NCI-H2107 (cell line): ENCODE measurements around the gene SLC49A3.
"Not testable (repeated sequence)": the region's sequence is repeated elsewhere in the genome, so short reads cannot be mapped to it uniquely, and the experiment has no call there.

Experiments used
- DNase-seq: peaks from one replicate; lab custom pipeline; 2025; lab: John Stamatoyannopoulos, UW

Gene SLC49A3

DNA sequence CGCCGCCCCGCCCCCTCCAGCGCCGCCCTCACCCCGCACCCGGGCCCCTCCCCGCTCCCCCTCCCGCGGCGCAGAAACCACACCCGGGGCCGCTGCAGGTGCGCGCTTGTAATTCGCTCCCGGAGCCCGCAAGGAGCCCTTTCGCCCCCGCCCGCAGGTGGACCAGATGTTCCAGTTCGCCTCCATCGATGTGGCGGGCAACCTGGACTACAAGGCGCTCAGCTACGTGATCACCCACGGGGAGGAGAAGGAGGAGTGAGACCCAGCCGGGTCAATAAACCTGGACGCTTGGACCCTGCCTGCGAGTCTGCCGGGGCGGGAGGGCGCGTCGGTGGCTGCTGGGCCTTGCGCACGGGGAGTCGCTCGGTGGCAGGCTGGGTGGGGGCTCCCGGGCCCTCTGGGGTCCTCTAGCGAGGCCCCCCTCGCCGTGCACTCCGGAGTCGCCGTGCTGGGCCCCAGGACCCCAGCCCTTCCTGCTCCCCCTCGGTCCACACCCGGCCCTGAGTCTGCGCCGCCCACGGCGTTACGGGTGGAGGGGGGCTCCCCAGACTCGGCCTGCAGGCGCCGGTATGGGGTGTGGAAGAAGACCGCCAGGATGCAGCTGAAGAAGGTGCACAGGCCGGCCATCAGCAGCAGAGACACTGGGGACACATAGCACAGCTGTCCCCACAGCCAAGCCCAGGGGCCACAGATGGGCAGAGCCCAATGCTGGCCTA lies 7.1 kb downstream of the SLC49A3 start:
- DNase-seq: peak; percentile 31

- DNase-seq: no peak
Observed at GRCh38 chr4:680928-681645, 7.9 kb downstream of the SLC49A3 start.

DNA sequence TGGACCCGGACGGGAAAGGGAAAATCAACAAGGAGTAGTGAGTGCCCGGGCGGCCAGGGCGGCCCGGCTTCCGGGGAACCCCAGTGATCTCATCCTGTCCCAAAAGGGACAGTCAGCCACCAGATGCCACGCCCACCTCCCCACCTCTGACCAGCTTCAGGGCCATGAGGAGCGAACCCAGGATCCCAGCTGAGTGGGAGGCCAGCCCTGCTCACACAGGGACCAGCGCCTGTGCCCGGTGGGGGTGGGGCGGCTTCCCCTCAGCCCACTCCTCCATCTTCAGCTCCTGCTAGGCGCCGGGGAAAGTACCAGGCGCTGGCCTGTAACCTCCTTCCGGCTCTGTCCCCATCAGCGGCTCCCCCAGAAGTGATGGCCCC lies 8.4 kb downstream of the SLC49A3 start:
- DNase-seq: no peak

DNA sequence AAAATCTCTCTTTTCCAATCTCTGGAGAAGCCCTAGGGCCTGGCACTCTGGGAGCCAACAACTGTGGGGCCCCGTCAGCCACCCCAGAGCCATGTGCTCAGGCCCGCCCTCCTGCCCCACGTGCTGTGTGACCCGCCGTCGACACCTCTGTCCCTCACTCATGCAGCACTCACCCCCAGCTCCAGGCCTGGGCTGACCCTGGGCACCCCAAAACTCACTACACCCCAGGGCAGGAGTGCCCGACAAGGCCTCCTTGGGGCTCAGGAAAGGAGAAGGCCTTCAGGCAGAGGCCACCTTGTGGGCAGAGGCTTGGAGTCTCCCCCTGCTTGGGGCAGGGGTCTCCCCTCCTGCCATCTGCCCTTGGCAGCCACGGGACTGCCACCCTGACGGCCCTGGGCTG lies 8.9 kb downstream of the SLC49A3 start:
- DNase-seq: no peak

DNA sequence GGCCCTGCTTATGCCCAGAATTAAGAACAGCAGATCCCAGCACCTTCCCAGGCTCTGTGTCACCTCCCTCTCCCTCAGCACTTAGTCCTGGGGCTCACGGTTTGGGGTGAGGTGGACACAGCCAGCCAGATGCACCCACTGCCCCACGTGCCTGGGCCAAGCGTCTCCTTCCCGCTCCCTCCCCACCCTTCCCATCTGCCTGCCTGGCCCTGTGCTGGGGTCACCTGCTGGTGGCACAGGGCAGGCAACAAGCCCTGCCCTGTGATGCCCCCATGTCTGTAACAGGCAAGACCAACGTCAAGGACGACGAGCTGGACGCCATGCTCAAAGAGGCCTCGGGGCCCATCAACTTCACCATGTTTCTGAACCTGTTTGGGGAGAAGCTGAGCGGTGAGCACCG lies 9.3 kb downstream of the SLC49A3 start:
- no peak for DNase-seq

DNA sequence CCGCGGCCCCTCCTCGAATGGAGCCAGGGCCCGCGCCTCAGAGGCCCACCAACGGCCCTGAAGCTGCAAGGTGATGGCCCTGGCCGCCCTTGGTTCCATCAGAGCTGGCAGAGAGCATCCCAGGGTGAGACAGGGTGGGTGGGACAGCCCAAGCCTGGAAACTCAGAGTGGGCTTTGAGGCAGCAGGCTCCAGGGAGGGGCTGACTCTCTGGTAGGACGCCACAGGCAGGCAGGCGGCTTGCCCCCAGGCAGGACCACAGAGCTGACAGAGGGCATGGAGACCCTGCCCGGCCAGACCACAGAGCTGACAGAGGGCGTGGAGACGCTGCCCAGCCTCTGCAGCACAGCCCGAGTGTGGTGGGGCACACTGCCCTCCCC lies 9.9 kb downstream of the SLC49A3 start:
- no peak for DNase-seq

DNA sequence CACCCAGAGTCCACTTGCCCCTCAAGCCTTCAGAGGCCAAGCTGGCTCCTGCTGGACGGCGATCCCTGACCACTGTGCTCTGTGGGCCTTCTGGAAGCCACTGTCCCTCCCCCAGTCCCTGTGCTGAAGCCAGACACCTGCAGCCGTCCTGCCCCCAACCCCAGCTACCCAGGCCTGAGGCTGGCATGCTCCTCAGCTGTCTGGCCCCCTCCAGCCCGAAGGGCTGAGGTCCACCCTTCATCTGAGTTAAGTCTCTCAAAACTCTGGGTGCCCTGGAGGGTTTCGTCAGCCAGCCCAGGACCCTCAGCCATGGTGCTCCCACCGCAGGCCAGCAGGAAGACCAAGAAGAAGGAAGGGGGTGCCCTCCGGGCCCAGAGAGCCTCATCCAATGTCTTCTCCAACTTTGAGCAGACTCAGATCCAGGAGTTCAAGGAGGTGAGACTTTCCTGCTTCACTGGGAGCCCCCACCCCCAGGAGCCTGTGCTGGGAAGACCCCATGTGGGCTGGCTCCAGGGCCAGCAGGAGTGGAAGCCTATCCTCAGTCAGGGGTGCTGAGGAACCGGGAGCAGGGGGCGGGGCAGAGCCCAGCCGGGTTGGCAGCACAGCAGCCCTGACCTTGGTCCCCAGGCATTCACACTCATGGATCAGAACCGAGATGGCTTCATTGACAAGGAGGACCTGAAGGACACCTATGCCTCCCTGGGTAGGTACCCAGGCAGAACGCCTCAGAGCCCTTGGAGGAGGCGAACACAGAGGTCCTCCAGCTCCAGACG lies 10.4 kb downstream of the SLC49A3 start:
- DNase-seq: no peak

DNA sequence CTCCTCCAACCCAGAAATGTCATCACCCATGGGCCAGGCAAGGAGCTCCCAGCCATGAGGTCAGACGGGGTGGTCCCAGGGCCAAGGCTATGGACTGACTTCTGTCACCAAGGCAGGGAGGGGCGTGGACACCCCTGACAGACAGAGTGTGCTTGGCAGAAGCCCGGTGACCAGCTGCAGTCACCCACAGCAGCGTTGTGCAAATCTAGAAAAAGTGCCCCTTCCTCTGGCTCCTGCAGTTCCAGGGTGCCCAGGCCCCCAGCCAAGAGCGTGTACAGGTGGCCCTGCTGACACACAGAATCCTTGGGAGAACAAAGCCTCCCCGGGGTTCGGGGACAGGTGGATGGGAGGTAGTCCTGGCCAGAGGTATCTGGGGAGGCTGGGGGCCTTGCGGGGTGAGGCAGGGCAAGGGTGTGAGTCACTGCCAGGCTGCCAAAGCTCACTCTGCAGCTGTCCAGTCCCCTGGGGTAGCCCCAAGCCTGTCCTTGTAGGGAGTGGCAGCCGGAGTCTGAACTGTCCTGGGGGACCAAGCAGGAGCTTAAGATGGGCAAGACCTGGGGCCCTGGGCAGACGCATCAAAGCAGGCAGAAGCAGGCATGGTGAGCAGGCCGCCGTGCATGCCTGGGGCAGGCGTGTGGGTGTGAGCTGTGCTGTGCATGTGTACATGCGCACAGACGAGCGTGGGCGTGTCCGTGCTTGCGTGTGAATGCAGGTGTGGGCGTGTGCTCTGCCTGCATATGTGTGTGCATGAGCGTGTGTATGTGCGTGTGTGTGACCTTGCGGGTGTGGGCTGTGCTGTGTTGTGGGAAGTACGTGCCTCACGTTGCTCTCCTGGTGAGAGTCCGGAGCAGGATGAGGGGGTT lies 11.3 kb downstream of the SLC49A3 start:
- no peak for DNase-seq

- DNase-seq: no peak
Observed at GRCh38 chr4:676871-677235, 12.1 kb downstream of the SLC49A3 start.

- no peak for DNase-seq
Observed at GRCh38 chr4:675980-676870, 12.7 kb downstream of the SLC49A3 start.

- DNase-seq: no peak
Observed at GRCh38 chr4:675036-675882, 13.7 kb downstream of the SLC49A3 start.

GRCh38 chr4:674172-675035 lies 14.5 kb downstream of the SLC49A3 start, which contains the start of the genes ATP5ME and MYL5:
ATP5ME (minus strand) TSS chr4:674276; CDS start chr4:674247, 29 bp downstream.
MYL5 (plus strand) TSS chr4:674542; CDS start chr4:678027, 3,485 bp downstream.
- DNase-seq: peak; percentile 83

- DNase-seq: no peak
Observed at GRCh38 chr4:673349-674091, 15.4 kb downstream of the SLC49A3 start.

DNA sequence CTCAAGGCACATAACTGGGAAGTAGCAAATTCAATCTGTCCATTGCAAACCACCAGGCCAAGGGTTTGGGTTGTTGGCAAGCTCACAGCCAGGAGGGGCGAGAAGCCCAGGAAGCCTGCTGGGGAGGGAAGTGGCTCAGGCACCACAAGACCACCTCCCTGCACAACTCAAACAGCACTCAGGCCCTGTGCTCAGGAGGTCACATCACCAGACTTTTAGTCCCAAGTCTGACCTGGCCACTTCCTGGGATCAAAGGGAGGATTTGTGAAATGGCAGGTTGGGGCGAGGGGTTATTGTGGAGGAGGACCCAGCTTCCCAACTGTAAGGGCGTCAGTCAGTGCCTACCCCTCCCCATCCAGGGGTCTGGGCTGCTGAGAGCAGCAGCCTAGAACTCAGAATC lies 17.2 kb downstream of the SLC49A3 start:
- no peak for DNase-seq

DNA sequence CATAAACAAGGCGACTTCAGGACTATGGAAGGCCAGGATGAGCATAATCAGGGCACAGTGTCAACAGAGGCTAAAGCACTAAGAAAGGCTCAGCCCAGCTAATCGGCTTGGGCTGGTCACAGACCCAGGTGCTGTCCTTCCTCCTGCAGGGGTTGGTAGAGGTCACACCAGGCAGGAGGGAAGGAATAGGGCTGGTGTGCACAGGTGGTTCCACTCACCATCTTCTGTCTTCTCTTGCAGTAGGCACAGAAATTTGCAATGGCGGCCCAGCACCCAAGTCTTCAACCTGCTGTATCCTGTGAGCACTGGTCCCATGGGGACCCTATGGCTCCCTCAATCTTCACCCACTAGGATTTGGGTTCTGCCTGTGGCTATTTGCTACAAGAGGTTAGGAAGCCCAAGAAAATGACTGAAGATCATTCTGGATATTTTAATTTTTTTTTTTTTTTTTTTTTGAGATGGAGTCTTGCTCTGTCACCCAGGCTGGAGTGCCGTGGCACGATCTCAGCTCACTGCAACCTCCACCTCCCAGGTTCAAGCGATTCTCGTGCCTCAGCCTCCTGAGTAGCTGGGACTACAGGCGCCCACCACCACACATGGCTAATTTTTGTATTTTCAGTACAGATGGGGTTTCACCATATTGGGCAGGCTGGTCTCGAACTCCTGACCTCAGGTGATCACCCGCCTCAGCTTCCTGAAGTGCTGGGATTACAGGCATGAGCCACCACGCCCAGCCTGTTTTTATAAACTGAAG lies 19.0 kb downstream of the SLC49A3 start:
- DNase-seq: not testable (repeated sequence)

DNA sequence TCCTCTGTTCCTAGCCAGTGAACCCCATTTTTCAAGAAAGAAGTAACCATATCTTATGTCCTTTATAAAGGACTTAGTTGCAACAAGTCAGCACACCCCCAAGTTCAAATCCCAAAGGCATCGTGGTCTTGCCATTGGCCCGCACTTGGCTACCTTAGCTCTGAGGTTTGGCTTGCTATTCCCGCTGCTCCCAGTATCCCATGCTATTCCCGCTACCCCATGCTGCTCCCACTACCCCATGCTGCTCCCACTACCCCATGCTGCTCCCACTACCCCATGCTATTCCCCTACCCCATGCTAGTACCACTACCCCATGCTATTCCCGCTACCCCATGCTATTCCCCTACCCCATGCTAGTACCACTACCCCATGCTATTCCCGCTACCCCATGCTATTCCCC lies 20.7 kb downstream of the SLC49A3 start:
- DNase-seq: not testable (repeated sequence)

DNA sequence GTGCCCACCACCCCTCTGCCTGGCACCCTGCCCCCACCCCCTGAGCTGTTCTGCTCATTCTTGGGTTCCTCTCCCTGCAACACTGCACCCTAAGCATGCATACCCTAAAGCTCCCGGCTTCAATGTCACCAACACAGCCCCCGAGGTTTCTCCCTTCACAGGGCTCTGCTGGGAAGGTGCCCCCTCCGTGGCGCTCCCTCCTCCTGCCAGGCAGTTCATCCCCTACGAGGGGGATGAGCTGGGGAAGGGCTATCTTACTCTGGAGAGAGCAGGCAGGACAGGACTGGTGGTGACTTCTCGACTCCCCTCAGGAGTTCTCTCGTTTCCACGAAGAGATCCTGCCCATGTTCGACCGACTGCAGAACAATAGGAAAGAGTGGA lies 21.4 kb downstream of the SLC49A3 start:
- no peak for DNase-seq
